ENCODE results near the gene SLC38A8. TPM values are rescaled to one million over a fixed set of nuclear protein-coding genes. Genes with fewer than 3 reads are reported as not detected.

Gene SLC38A8
- polyA plus RNA-seq, 2 of the 4 experiments (the other 2 are of a cell fraction), result not detected

DNA sequence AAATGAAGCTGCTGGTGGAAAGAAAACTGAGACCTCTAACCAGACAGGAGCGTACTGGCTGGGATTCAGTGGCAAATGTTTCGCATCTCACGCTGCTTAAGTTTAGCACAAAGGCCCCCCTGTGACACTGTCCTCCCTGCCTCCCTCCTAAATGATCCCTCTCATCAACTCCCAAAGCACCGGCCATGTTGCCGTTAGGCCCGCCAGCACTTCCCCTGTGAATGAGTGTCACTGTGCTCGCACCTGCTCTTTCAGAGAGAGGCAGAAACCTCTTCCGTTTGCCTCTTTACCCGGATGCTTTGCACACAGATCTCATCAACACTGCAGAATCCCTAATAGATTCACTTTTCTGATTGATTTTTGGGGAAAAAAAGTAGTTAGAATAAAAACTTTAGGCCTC is 47.6 kb upstream of the SLC38A8 start:
- ChIA-PET POLR2A (no interaction called here), CTCF (interaction anchor here (0.6 to 3.3 kb wide), 5 partner anchors 20 to 134 kb away, joined by 3 to 17 read pairs (median 5); partner anchors contain the start of gene TAF1C)
- WGBS (ENCODE audit: missing lambda C conversion rate), result 88% methylated on average over 9 of the region's 9 CpGs
- FAIRE-seq (no peak), ATAC-seq (no peak), DNase-seq (ENCODE audit: low read depth in 1 of 2, low spot score in 1 of 2) (no peak)
- Histone ChIP-seq H3K27ac (no peak overlapping the region), H3K9me3 (no peaks in the 10 kb centered on the region), H3K4me1 (no peaks in the 10 kb centered on the region), H3K4me3 (no peak overlapping the region), H3K4me2 (no peak overlapping the region)
- TF ChIP-seq, protein P1, sequence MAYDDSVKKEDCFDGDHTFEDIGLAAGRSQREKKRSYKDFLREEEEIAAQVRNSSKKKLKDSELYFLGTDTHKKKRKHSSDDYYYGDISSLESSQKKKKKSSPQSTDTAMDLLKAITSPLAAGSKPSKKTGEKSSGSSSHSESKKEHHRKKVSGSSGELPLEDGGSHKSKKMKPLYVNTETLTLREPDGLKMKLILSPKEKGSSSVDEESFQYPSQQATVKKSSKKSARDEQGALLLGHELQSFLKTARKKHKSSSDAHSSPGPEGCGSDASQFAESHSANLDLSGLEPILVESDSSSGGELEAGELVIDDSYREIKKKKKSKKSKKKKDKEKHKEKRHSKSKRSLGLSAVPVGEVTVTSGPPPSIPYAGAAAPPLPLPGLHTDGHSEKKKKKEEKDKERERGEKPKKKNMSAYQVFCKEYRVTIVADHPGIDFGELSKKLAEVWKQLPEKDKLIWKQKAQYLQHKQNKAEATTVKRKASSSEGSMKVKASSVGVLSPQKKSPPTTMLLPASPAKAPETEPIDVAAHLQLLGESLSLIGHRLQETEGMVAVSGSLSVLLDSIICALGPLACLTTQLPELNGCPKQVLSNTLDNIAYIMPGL (CRISPR knock-in tag; IDR thresholded peaks at IDR 0.05; ENCODE audit: borderline replicate concordance), result no peak
- TF ChIP-seq POLR2A (IDR thresholded peaks at IDR 0.05; ENCODE audit: low read length), result no peak
- no peak for TF ChIP-seq PBX3 (IDR thresholded peaks at IDR 0.05)
- TF ChIP-seq HOXA7 (CRISPR knock-in tag; IDR thresholded peaks at IDR 0.05), result no peak
- TF ChIP-seq CBX2 (IDR thresholded peaks at IDR 0.05; ENCODE audit: borderline replicate concordance, low read depth), result no peak
- no peak for TF ChIP-seq SREBF2 (IDR thresholded peaks at IDR 0.05)
- no peak for TF ChIP-seq NFE2L2 (conservative IDR thresholded peaks at IDR 0.05; ENCODE audit: low read length)
- TF ChIP-seq, protein P2, sequence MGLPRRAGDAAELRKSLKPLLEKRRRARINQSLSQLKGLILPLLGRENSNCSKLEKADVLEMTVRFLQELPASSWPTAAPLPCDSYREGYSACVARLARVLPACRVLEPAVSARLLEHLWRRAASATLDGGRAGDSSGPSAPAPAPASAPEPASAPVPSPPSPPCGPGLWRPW (IDR thresholded peaks at IDR 0.05), result no peak
- TF ChIP-seq POLR2AphosphoS2 (conservative IDR thresholded peaks at IDR 0.05; ENCODE audit: low read length), result no peak

DNA sequence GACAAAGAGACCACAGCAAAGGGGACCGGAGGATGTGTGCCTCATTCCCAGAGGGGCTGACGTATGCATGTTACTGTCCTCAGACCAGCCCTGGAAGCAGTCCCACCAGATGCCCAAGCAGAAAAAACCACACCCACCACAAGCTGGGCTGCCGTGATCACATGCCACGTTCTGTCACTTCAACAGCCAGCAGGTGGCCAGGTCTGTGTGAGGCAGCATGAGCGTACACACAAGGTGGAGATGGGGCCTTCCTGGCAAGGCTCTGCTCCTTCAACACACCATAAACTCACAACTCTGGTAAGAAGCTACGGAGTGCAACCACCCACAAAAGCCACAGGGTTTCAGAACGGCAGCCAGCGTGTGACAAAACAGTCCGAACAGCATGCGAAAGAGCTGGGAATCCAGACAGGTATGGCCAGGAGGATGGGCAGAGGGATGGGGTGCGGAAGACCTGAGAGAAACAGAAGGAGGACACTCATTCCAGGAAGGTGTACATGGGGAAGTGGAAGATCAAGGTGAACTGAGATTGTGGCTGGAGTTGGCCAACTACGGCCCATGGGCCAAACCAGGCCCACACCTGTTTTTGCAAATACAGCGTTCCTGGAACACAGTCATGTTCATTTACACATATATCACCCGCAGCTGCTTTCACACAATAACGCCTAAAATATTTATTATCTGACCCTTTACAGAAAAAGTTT is 46.2 kb upstream of the SLC38A8 start:
- 83% methylated on average over 15 of the region's 15 CpGs for WGBS (ENCODE audit: missing lambda C conversion rate)
- POLR2A ChIA-PET, result no interaction called here
- peak in 1 of 2 experiments; percentile 20 for DNase-seq (ENCODE audit: low read depth in 1 of 2, low spot score in 1 of 2)

DNA sequence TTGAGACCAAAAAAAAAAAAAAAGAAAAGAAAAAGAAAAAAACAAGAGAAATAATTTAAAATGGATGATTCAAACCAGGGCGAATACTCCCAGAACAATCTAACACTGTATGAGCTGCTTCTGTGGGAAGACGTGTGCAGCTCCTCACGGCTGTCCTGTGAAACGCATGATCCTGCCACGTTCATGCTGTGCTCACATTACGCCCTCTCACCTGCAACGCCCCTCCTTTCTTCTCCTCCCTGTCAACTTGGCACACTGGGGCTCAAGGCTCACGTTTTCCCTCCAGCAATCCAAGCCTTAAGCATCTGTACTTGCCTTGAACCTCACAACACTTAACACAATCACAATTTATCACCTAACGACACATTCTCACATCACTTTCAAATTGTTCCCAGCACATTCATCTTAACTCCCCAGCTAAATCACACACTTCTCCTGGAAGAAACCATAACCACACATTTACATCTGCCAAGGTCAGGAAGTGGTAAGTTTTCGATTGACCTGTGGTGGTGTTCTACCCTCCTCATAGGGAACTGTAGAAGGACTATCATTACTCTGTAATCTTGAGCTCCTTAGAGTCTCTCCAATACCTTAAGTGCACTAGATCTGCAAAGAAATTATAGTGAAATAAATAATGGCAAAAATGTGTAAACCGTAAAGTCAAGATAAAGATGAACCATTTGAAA is 45.0 kb upstream of the SLC38A8 start:
- ATAC-seq (no peak), FAIRE-seq (no peak), DNase-seq (ENCODE audit: low read depth in 1 of 2, low spot score in 1 of 2) (no peak)
- Histone ChIP-seq H3K4me3 (no peak overlapping the region), H3K27ac (no peak overlapping the region), H3K9me3 (no peaks in the 10 kb centered on the region), H3K4me2 (no peak overlapping the region), H3K4me1 (no peaks in the 10 kb centered on the region)
- WGBS (ENCODE audit: missing lambda C conversion rate), result 85% methylated on average over 11 of the region's 11 CpGs
- ChIA-PET CTCF (interaction anchor here (0.6 to 3.4 kb wide), 11 partner anchors 7 to 396 kb away, joined by 3 to 17 read pairs (median 6); partner anchors contain the start of gene TAF1C), POLR2A (interaction anchor here (0.6 to 0.7 kb wide), 2 partner anchors 29 to 104 kb away, joined by 3 to 6 read pairs; partner anchors contain the start of gene MBTPS1)
- TF ChIP-seq KDM1A (IDR thresholded peaks at IDR 0.05; ENCODE audit: low read depth), result no peak
- TF ChIP-seq HOXB5 (CRISPR knock-in tag; IDR thresholded peaks at IDR 0.05), result no peak
- TF ChIP-seq CTCF (IDR thresholded peaks at IDR 0.05), result no peak
- no peak for TF ChIP-seq CBX2 (IDR thresholded peaks at IDR 0.05; ENCODE audit: borderline replicate concordance, low read depth)
- no peak for TF ChIP-seq RNF2 (IDR thresholded peaks at IDR 0.05; ENCODE audit: borderline replicate concordance, low read depth)
- no peak for TF ChIP-seq ZC3H11A (IDR thresholded peaks at IDR 0.05)
- TF ChIP-seq ESRRA (IDR thresholded peaks at IDR 0.05; ENCODE audit: borderline replicate concordance, low read length), result no peak
- TF ChIP-seq TFCP2L1 (CRISPR knock-in tag; IDR thresholded peaks at IDR 0.05), result no peak

More for the DNA sequence above, 46.2 kb upstream of the SLC38A8 start:
- H3K4me1 ChIP-seq, result no peaks in the 10 kb centered on the region
- H3K27ac ChIP-seq, result no peak overlapping the region
- TF ChIP-seq FOSB (CRISPR knock-in tag; IDR thresholded peaks at IDR 0.05), result no peak
- TF ChIP-seq, protein P3, sequence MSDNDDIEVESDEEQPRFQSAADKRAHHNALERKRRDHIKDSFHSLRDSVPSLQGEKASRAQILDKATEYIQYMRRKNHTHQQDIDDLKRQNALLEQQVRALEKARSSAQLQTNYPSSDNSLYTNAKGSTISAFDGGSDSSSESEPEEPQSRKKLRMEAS (IDR thresholded peaks at IDR 0.05), result no peak
- TF ChIP-seq NR3C1 (IDR thresholded peaks at IDR 0.05), result no peak
- TF ChIP-seq SREBF2 (IDR thresholded peaks at IDR 0.05), result no peak
- TF ChIP-seq BHLHE40 (IDR thresholded peaks at IDR 0.05; ENCODE audit: low read depth, low read length), result no peak
- no peak for TF ChIP-seq NPAS2 (CRISPR knock-in tag; IDR thresholded peaks at IDR 0.05; ENCODE audit: borderline replicate concordance)
- TF ChIP-seq CEBPB (IDR thresholded peaks at IDR 0.05), result no peak
- TF ChIP-seq CBX2 (IDR thresholded peaks at IDR 0.05; ENCODE audit: borderline replicate concordance, low read depth), result no peak
- TF ChIP-seq ELK1 (IDR thresholded peaks at IDR 0.05; ENCODE audit: low read depth, low read length), result no peak
- TF ChIP-seq RFX5 (IDR thresholded peaks at IDR 0.05), result no peak
- ATAC-seq (peak in 1 of 2 experiments; percentile 34; a peak in 1 of 6 replicates), FAIRE-seq (no peak)
- no peak overlapping the region for H3K4me3 ChIP-seq
- CTCF ChIA-PET, result interaction anchor here (0.7 to 3.4 kb wide), 13 partner anchors 9 to 302 kb away, joined by 3 to 17 read pairs (median 4); partner anchors contain the start of genes MBTPS1 and TAF1C
- no peaks in the 10 kb centered on the region for H3K9me3 ChIP-seq
- H3K4me2 ChIP-seq, result no peak overlapping the region
